WTC11 (cell line): Measurements from ENCODE around the gene GOT2.

Experiments
- CTCF ChIP-seq: fragments of 200-600 bp; IDR thresholded peaks from 2 replicates; pipeline ENCODE4 v1.8.0; 2022; ENCODE audit warnings: antibody characterized with exemption
- MAX ChIP-seq: sonication (generic); formaldehyde crosslinking; IDR thresholded peaks from 2 replicates; pipeline ENCODE4 v1.8.0; 2022; ENCODE audit warnings: mild to moderate bottlenecking, missing genetic modification reagents
- MXD4 ChIP-seq: fragments of 250-450 bp; sonication (Bioruptor Pico); IDR thresholded peaks from 2 replicates; pipeline ENCODE4 v1.8.0; 2021; ENCODE audit warnings: mild to moderate bottlenecking, moderate library complexity, borderline replicate concordance
- NFYB ChIP-seq: sonication (generic); formaldehyde crosslinking; conservative IDR thresholded peaks from 2 replicates; pipeline ENCODE4 v1.8.0; 2022; ENCODE audit warnings: low read depth, missing genetic modification reagents
- USF2 ChIP-seq: sonication (generic); formaldehyde crosslinking; IDR thresholded peaks from 2 replicates; pipeline ENCODE4 v1.8.1; 2023; ENCODE audit warnings: mild to moderate bottlenecking, missing genetic modification reagents, moderate library complexity

- TF ChIP-seq CTCF (no peak), USF2 (CRISPR knock-in tag) (no peak), MXD4 (no peak), NFYB (no peak), MAX (CRISPR knock-in tag) (no peak)
These were observed 17.6 kb downstream of the GOT2 start for GRCh38 chr16:58716468-58716867.
